Measurements from ENCODE around the gene RERE.
"Not testable (repeated sequence)": the region's sequence is repeated elsewhere in the genome, so short reads cannot be mapped to it uniquely, and the experiment has no call there.

RERE gene

GRCh38 chr1:8602471-8603219 is 214.8 kb downstream of the RERE start:
- DNase-seq (ENCODE audit: low read depth), result no peak

- DNase-seq (ENCODE audit: low read depth), result peak; percentile 45
Observed at GRCh38 chr1:8600336-8600735, 217.1 kb downstream of the RERE start.

GRCh38 chr1:8599646-8600212 is 217.7 kb downstream of the RERE start:
- no peak for DNase-seq (ENCODE audit: low read depth)

GRCh38 chr1:8598783-8599182 is 218.7 kb downstream of the RERE start:
- no peak for DNase-seq (ENCODE audit: low read depth)

- DNase-seq (ENCODE audit: low read depth), result peak; percentile 50
Observed at GRCh38 chr1:8598060-8598724, 219.2 kb downstream of the RERE start.

- no peak for DNase-seq (ENCODE audit: low read depth)
Observed at GRCh38 chr1:8597455-8597854, 220.0 kb downstream of the RERE start.

- no peak for DNase-seq (ENCODE audit: low read depth)
Observed at GRCh38 chr1:8595941-8596340, 221.5 kb downstream of the RERE start.

GRCh38 chr1:8595332-8595731 is 222.1 kb downstream of the RERE start:
- DNase-seq (ENCODE audit: low read depth), result no peak

GRCh38 chr1:8593292-8593691 is 224.1 kb downstream of the RERE start:
- DNase-seq (ENCODE audit: low read depth), result not testable (repeated sequence)

- no peak for DNase-seq (ENCODE audit: low read depth)
Observed at GRCh38 chr1:8591569-8591968, 225.9 kb downstream of the RERE start.

- DNase-seq (ENCODE audit: low read depth), result no peak
Observed at GRCh38 chr1:8590721-8591351, 226.6 kb downstream of the RERE start.

- no peak for DNase-seq (ENCODE audit: low read depth)
Observed at GRCh38 chr1:8589571-8589970, 227.9 kb downstream of the RERE start.

- no peak for DNase-seq (ENCODE audit: low read depth)
Observed at GRCh38 chr1:8587784-8588183, 229.7 kb downstream of the RERE start.

GRCh38 chr1:8586438-8586837 is 231.0 kb downstream of the RERE start:
- DNase-seq (ENCODE audit: low read depth), result no peak

GRCh38 chr1:8584316-8584715 is 233.1 kb downstream of the RERE start:
- no peak for DNase-seq (ENCODE audit: low read depth)

GRCh38 chr1:8583031-8583430 is 234.4 kb downstream of the RERE start:
- no peak for DNase-seq (ENCODE audit: low read depth)

GRCh38 chr1:8580566-8580965 is 236.9 kb downstream of the RERE start:
- no peak for DNase-seq (ENCODE audit: low read depth)

GRCh38 chr1:8578936-8579335 is 238.5 kb downstream of the RERE start:
- DNase-seq (ENCODE audit: low read depth), result no peak

- no peak for DNase-seq (ENCODE audit: low read depth)
Observed at GRCh38 chr1:8578132-8578877, 239.1 kb downstream of the RERE start.

- DNase-seq (ENCODE audit: low read depth), result no peak
Observed at GRCh38 chr1:8574985-8575384, 242.5 kb downstream of the RERE start.

- DNase-seq (ENCODE audit: low read depth), result no peak
Observed at GRCh38 chr1:8572106-8572505, 245.3 kb downstream of the RERE start.
